D721Med (cell line): Measurements from ENCODE around the gene RDX.

Experiments
- DNase-seq: peaks from one replicate; pipeline ENCODE4 v3.0.0; 2011; ENCODE audit warnings: low spot score; ENCODE audit not compliant: insufficient read length
- FAIRE-seq: peaks from 2 replicates; lab custom pipeline; 2011; peaks lifted over from hg19 to GRCh38; lab: Jason Lieb, UNC
- TF ChIP-seq, protein P1 (sequence below): IDR thresholded peaks from 2 replicates; pipeline ENCODE4 v1.5.1; 2012; ENCODE audit warnings: mild to moderate bottlenecking, control low read depth; ENCODE audit not compliant: insufficient read depth; ENCODE audit errors: missing control alignments

RDX gene

GRCh38 chr11:110249766-110250165 is 46.6 kb downstream of the RDX start:
- TF ChIP-seq, protein P1, sequence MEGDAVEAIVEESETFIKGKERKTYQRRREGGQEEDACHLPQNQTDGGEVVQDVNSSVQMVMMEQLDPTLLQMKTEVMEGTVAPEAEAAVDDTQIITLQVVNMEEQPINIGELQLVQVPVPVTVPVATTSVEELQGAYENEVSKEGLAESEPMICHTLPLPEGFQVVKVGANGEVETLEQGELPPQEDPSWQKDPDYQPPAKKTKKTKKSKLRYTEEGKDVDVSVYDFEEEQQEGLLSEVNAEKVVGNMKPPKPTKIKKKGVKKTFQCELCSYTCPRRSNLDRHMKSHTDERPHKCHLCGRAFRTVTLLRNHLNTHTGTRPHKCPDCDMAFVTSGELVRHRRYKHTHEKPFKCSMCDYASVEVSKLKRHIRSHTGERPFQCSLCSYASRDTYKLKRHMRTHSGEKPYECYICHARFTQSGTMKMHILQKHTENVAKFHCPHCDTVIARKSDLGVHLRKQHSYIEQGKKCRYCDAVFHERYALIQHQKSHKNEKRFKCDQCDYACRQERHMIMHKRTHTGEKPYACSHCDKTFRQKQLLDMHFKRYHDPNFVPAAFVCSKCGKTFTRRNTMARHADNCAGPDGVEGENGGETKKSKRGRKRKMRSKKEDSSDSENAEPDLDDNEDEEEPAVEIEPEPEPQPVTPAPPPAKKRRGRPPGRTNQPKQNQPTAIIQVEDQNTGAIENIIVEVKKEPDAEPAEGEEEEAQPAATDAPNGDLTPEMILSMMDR: no peak
- FAIRE-seq (no peak), DNase-seq (no peak)

GRCh38 chr11:110249066-110249465 is 47.3 kb downstream of the RDX start:
- TF ChIP-seq, protein P1: peak; percentile 25
- no peak for DNase-seq
- FAIRE-seq: no peak

GRCh38 chr11:110243791-110244190 is 52.6 kb downstream of the RDX start:
- no peak for DNase-seq
- no peak for FAIRE-seq
- TF ChIP-seq, protein P1: no peak

GRCh38 chr11:110242746-110243145 is 53.7 kb downstream of the RDX start:
- TF ChIP-seq, protein P1: no peak
- FAIRE-seq (no peak), DNase-seq (no peak)

- DNase-seq: no peak
- TF ChIP-seq, protein P1: no peak
Observed at GRCh38 chr11:110242188-110242587, 54.2 kb downstream of the RDX start.

GRCh38 chr11:110235966-110236365 is 60.4 kb downstream of the RDX start:
- DNase-seq (no peak), FAIRE-seq (no peak)
- TF ChIP-seq, protein P1: no peak

More at GRCh38 chr11:110242188-110242587, 54.2 kb downstream of the RDX start:
- FAIRE-seq: no peak

DNA sequence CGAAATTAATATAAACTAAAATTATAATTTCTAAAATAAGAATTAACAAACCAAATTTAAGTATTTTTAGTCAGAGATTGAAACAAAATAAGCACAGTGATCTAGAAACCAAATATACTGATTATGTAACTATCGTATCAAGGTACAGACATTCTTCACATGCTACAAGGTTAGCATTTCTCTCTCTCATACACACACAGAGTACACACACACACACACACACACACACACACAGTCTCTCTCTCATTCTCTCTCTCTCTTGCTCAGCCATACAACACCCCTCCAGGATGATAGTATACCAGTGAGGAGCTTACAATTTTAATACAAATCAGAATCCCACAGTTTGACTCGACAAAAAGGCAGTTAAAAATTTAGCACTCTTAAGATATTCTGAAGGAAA is 66.0 kb downstream of the RDX start:
- no peak for FAIRE-seq
- TF ChIP-seq, protein P1: no peak
- DNase-seq: no peak
